Measurements from ENCODE around the gene CLEC1A. TPM values are rescaled to one million over a fixed set of nuclear protein-coding genes. Genes with fewer than 3 reads are reported as not detected.

CLEC1A gene
- total and polyA plus RNA-seq, 5 donors: 3.2 to 4.1 (median 3.3) TPM

DNA sequence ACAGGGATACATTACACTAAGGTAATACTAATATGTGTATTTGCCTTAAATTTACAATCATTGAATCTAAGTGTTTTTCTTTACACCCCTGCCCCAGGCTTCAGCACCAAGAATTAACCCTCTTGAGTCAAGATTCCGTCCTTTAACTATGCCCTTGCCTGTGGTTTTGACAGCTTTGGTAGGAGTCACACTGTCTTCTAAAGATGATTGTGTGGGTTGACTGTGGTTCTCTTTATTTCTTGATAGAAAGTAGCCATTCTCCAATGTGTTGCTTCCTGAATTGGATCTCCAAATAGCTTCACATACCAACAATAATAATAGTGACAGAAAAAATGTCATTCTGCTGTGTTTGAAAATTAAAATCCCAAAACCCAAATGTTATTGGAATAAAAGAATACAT, 27.6 kb upstream of the CLEC1A start:
- 72% methylated on average over 1 of the region's 1 CpG for WGBS

DNA sequence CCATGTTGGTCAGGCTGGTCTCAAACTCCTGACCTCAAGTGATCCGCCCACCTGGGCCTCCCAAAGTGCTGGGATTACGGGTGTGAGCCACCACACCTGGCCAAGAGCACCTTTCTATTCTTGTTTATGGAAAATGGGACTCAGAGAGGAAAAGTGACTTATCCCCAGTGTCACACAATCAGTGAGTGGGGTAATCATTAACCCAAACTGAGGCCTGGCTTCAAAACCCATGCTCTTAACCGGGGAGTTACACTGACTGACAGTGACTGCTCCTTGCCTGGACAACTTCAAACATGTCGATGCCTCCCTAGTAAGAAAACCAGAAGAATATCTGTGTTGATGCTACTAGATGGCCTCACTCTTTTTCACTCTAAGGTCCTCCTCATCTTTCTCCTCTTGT, 23.9 kb upstream of the CLEC1A start:
- WGBS: 84% methylated on average over 4 of the region's 4 CpGs
- H3K27me3 ChIP-seq (ENCODE audit: control insufficient read depth, insufficient read depth): no peaks in the 10 kb centered on the region
- intact Hi-C loops (cut with DNase I): no loop called here
- no peak overlapping the region for H3K4me3 ChIP-seq (ENCODE audit: low read length)
- no peak for DNase-seq
- H3K4me1 ChIP-seq (ENCODE audit: control insufficient read depth, insufficient read depth, low read length): no peaks in the 10 kb centered on the region
- ATAC-seq: no peak
- no peaks in the 10 kb centered on the region for H3K9me3 ChIP-seq (ENCODE audit: control insufficient read depth, low read length)
- H3K27ac ChIP-seq (ENCODE audit: low read length): no peak overlapping the region

More for the DNA sequence above, 27.6 kb upstream of the CLEC1A start:
- no peaks in the 10 kb centered on the region for H3K27me3 ChIP-seq (ENCODE audit: control insufficient read depth, insufficient read depth)
- H3K4me3 ChIP-seq (ENCODE audit: low read length): no peak overlapping the region
- ATAC-seq (no peak), DNase-seq (no peak)
- H3K27ac ChIP-seq (ENCODE audit: low read length): no peak overlapping the region
- no peaks in the 10 kb centered on the region for H3K9me3 ChIP-seq (ENCODE audit: control insufficient read depth, low read length)
- intact Hi-C loops (cut with DNase I): no loop called here
- H3K4me1 ChIP-seq (ENCODE audit: control insufficient read depth, insufficient read depth, low read length): no peaks in the 10 kb centered on the region

DNA sequence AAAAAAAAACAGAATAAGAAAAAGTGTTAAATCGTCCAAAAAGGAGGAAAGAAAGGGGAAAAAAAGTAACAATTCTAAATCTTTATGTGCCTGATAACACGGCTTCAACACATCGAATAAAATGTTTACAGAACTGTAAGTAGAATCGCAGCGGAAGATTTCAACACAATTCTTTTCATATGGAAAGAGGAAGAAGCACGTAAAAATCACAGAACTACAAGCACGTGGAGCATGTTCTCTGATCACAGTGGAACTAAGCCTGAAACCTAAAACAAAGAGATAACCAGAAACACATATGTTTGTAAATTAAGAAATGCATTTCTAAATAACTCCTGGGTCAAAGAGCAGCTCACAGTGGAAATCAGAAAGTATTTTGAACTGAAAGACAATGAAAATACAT, 22.5 kb upstream of the CLEC1A start:
- H3K27ac ChIP-seq (ENCODE audit: low read length): no peak overlapping the region

DNA sequence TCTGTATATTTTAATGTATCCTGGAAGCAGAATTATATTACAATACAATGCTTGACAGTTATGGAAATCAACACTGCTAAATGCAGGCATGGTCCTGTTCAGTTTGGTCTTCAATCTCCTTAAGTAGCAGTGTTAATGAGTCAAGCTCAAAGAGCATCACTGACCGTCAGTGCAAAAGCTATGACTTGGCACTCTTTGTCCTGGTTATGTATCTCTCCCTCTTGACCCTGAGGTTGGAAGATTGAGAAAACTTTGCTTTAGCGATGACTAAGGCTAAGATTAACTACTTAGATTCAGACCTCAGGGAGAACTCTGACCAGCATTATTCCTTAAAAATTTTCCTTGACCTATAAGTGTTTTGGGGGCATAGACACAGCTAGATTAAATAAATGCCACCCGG, 20.3 kb upstream of the CLEC1A start:
- Histone ChIP-seq H3K4me3 (ENCODE audit: low read length) (no peak overlapping the region), H3K4me1 (ENCODE audit: control insufficient read depth, insufficient read depth, low read length) (no peaks in the 10 kb centered on the region), H3K27me3 (ENCODE audit: control insufficient read depth, insufficient read depth) (no peaks in the 10 kb centered on the region), H3K27ac (ENCODE audit: low read length) (no peak overlapping the region), H3K9me3 (ENCODE audit: control insufficient read depth, low read length) (no peaks in the 10 kb centered on the region)
- intact Hi-C loops (cut with DNase I): no loop called here
- ATAC-seq: no peak
- WGBS: 69% methylated on average over 3 of the region's 3 CpGs
- no peak for DNase-seq

More for the DNA sequence above, 22.5 kb upstream of the CLEC1A start:
- WGBS: 62% methylated on average over 7 of the region's 7 CpGs
- intact Hi-C loops (cut with DNase I): no loop called here
- ATAC-seq (no peak), DNase-seq (no peak)
- Histone ChIP-seq H3K27me3 (ENCODE audit: control insufficient read depth, insufficient read depth) (no peaks in the 10 kb centered on the region), H3K4me1 (ENCODE audit: control insufficient read depth, insufficient read depth, low read length) (no peaks in the 10 kb centered on the region), H3K9me3 (ENCODE audit: control insufficient read depth, low read length) (no peaks in the 10 kb centered on the region), H3K4me3 (ENCODE audit: low read length) (no peak overlapping the region)

DNA sequence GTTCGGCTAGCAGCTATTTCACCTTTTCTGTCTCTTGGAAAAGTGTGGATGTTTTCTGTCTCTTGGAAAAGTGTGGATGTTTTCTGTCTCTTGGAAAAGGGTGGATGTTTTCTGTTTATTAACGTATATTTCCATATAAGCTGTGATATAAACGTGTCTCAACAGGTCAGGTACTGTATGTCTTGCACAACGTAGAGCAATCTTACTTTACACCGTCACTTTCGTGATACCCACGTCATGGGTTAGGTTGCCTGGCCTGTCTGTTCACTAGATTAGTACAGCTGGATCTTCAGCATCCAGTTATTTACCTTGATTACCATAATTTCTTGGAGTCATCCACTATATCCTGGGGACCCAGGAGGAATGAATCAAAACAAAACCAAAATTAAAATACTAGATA, 17.1 kb upstream of the CLEC1A start:
- H3K9me3 ChIP-seq (ENCODE audit: control insufficient read depth, low read length): no peaks in the 10 kb centered on the region
- 92% methylated on average over 7 of the region's 7 CpGs for WGBS
- H3K4me3 ChIP-seq (ENCODE audit: low read length): no peak overlapping the region
- DNase-seq (no peak), ATAC-seq (no peak)
- intact Hi-C loops (cut with DNase I): no loop called here
- no peaks in the 10 kb centered on the region for H3K4me1 ChIP-seq (ENCODE audit: control insufficient read depth, insufficient read depth, low read length)
- H3K27ac ChIP-seq (ENCODE audit: low read length): no peak overlapping the region
- no peaks in the 10 kb centered on the region for H3K27me3 ChIP-seq (ENCODE audit: control insufficient read depth, insufficient read depth)

DNA sequence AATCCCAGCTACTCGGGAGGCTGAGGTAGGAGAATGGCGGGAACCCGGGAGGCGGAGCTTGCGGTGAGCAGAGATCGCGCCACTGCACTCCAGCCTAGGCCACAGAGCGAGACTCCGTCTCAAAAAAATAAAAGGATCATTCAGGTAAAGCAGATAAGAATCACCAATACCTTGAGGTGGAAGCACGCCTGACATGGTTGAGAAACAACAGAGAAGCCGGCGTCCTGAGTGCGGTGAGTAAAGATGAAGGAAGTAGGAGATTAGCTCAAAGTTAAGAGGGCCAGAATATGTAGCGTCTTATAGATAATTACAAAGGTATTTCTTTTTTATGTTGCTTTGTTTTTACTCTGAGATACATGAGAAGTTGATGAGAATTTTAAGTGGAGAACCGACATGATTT, 16.5 kb upstream of the CLEC1A start:
- H3K4me3 ChIP-seq (ENCODE audit: low read length): no peak overlapping the region
- intact Hi-C loops (cut with DNase I): no loop called here
- H3K27ac ChIP-seq (ENCODE audit: low read length): no peak overlapping the region
- WGBS: 93% methylated on average over 15 of the region's 15 CpGs
- H3K4me1 ChIP-seq (ENCODE audit: control insufficient read depth, insufficient read depth, low read length): no peaks in the 10 kb centered on the region
- ATAC-seq: no peak
- DNase-seq: no peak
- no peaks in the 10 kb centered on the region for H3K9me3 ChIP-seq (ENCODE audit: control insufficient read depth, low read length)
- H3K27me3 ChIP-seq (ENCODE audit: control insufficient read depth, insufficient read depth): no peaks in the 10 kb centered on the region

DNA sequence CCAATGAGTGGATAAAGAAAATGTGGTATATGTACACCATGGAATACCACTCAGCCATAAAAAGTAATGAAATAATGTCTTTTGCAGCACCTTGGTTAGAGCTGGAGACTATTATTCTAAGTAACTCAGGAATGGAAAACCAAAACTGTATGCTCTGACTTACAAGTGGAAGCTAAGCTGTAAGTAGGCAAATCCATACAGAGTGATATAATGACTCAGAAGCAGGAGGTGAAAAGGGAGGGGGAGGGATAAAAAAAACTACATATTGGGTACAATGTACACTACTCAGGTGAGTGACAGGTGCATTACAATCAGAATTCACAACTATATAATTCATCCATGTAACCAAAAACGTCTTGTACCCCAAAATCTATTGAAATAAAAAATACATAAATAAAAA, 15.1 kb upstream of the CLEC1A start:
- Histone ChIP-seq H3K27me3 (ENCODE audit: control insufficient read depth, insufficient read depth) (no peaks in the 10 kb centered on the region), H3K4me1 (ENCODE audit: control insufficient read depth, insufficient read depth, low read length) (no peaks in the 10 kb centered on the region), H3K9me3 (ENCODE audit: control insufficient read depth, low read length) (no peaks in the 10 kb centered on the region), H3K27ac (ENCODE audit: low read length) (no peak overlapping the region), H3K4me3 (ENCODE audit: low read length) (no peak overlapping the region)
- intact Hi-C loops (cut with DNase I): no loop called here
- no peak for DNase-seq
- WGBS: 59% methylated on average over 1 of the region's 1 CpG
- ATAC-seq: no peak

DNA sequence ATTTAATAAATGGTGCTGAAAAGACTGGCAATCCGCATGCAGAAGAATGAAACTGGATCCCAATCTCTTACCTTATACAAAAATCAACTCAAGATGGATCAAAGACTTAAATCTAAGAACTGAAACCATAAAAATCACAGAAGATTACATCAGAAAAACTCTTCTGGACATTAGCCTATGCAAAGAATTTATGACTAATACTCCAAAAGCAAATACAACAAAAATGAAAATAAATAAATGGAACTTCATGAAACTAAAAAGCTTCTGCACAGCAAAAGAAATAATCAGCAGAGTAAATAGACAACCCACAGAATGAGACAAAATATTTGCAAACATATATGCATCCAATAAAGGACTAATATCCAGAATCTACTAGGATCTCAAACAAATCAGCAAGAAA, 14.3 kb upstream of the CLEC1A start:
- Histone ChIP-seq H3K4me1 (ENCODE audit: control insufficient read depth, insufficient read depth, low read length) (no peaks in the 10 kb centered on the region), H3K9me3 (ENCODE audit: control insufficient read depth, low read length) (no peaks in the 10 kb centered on the region), H3K4me3 (ENCODE audit: low read length) (no peak overlapping the region), H3K27ac (ENCODE audit: low read length) (no peak overlapping the region), H3K27me3 (ENCODE audit: control insufficient read depth, insufficient read depth) (no peaks in the 10 kb centered on the region)
- DNase-seq (no peak), ATAC-seq (no peak)
- intact Hi-C loops (cut with DNase I): no loop called here
- WGBS: 94% methylated on average over 1 of the region's 1 CpG

DNA sequence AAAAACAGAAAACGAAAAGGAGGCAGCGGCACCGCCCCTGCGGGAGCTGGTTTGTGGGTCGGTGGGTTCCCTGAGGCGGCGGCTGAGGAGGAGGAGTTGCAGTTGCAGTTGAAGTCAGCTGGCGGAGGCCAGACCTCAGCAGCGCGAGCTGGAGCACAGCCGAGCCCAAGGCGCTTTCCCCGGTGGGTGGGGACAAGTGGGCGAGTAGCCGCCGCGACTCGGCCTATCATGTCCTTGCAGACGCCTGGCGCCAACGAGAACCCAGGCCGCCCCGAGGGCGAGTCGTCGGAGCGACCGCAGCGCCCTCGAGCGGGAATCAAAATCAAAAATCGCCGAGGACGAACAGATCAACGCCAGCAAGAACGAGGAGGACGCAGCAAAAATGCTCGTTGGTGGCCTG, 12.7 kb upstream of the CLEC1A start:
- Histone ChIP-seq H3K9me3 (ENCODE audit: control insufficient read depth, low read length) (no peaks in the 10 kb centered on the region), H3K27me3 (ENCODE audit: control insufficient read depth, insufficient read depth) (no peaks in the 10 kb centered on the region), H3K27ac (ENCODE audit: low read length) (no peak overlapping the region), H3K4me3 (ENCODE audit: low read length) (no peak overlapping the region), H3K4me1 (ENCODE audit: control insufficient read depth, insufficient read depth, low read length) (no peaks in the 10 kb centered on the region)
- 87% methylated on average over 38 of the region's 38 CpGs for WGBS
- intact Hi-C loops (cut with DNase I): no loop called here
- DNase-seq: peak in 2 of 3 donors; percentile 63 to 74
- no peak for ATAC-seq

DNA sequence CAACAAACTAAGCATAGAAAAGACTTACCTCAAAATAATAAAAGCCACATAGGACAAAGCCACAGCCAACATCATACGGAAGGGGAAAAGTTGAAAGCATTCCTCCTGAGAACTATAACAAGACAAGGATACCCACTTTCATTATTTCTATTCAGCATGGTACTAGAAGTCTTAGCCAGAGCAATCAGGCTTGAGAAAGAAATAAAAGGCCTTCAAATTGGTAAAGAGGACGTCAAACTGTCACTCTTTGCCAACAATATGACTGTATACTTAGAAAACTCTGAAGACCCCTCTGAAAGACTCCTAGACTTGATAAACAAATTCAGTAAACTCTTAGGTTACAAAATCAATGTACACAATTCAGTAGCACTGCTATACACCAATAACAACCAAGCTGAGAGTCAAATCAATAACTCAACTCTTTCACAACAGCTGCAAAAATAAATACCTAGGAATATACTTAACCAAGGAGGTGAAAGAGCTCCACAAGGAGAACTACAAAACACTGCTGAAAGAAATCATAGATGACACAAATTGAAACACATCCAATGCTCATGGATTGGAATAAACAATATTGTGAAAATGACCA, 11.6 kb upstream of the CLEC1A start:
- Histone ChIP-seq H3K4me1 (ENCODE audit: control insufficient read depth, insufficient read depth, low read length) (no peaks in the 10 kb centered on the region), H3K27me3 (ENCODE audit: control insufficient read depth, insufficient read depth) (no peaks in the 10 kb centered on the region), H3K27ac (ENCODE audit: low read length) (no peak overlapping the region), H3K4me3 (ENCODE audit: low read length) (no peak overlapping the region), H3K9me3 (ENCODE audit: control insufficient read depth, low read length) (no peaks in the 10 kb centered on the region)
- WGBS: 95% methylated on average over 2 of the region's 2 CpGs
- intact Hi-C loops (cut with DNase I): no loop called here
- no peak for DNase-seq
- no peak for ATAC-seq

DNA sequence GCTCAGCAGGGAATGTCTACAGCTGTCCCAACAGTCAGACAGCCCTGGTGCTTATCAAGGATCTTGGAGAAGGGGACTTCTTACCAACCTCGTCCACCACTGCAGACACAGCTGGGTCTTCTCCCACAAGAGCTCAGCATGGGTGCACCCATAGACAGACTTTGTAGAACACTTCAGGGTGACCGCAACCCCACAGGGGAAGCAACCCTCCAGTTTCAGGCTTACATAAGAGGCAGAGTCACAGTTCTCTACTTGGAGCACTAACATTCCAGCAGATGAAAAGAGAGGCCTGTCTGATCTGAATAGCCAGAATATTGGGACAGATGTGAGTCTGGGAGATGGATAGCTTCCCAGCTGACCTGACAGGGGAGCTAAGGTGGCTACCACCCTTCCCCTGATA, 3.5 kb upstream of the CLEC1A start:
- ATAC-seq: no peak
- Histone ChIP-seq H3K4me1 (ENCODE audit: control insufficient read depth, insufficient read depth, low read length) (peaks cover 6% of the 10 kb centered on the region), H3K27me3 (ENCODE audit: control insufficient read depth, insufficient read depth) (no peaks in the 10 kb centered on the region), H3K4me3 (ENCODE audit: low read length) (no peak overlapping the region), H3K9me3 (ENCODE audit: control insufficient read depth, low read length) (no peaks in the 10 kb centered on the region), H3K27ac (ENCODE audit: low read length) (no peak overlapping the region)
- DNase-seq: no peak
- intact Hi-C loops (cut with DNase I): no loop called here
- WGBS: 64% methylated on average over 2 of the region's 2 CpGs

DNA sequence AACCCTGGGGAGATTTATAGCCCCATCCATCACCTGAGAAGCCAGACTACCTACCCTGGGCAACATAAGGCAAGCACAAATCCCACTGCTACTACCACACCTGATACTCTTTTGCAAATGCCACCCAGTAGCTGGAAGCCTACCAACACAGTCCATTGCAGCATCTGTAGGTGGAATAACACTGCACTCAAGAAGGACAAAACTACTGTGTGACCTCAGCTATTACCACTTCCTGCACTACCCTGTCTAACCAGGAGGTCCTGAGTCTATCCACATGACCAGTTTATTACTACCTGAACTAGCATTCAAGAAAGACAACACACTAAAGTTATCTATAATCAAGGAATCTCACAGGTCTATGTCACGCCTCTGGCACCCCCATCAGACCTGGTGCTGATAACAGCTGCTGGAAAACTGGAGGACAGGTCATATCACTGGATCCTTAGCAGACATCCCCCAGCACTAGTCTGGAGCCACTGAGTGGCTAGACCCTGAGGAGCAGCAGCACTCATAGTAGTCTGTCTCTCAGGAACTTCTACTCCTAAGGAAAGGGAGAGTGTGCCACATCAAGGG, 2.9 kb upstream of the CLEC1A start:
- Histone ChIP-seq H3K4me1 (ENCODE audit: control insufficient read depth, insufficient read depth, low read length) (peaks cover 6% of the 10 kb centered on the region), H3K9me3 (ENCODE audit: control insufficient read depth, low read length) (no peaks in the 10 kb centered on the region), H3K27ac (ENCODE audit: low read length) (no peak overlapping the region), H3K4me3 (ENCODE audit: low read length) (no peak overlapping the region), H3K27me3 (ENCODE audit: control insufficient read depth, insufficient read depth) (no peaks in the 10 kb centered on the region)
- DNase-seq: no peak
- intact Hi-C loops (cut with DNase I): no loop called here
- peak in 1 of 2 donors; percentile 10 for ATAC-seq
- 90% methylated on average over 1 of the region's 1 CpG for WGBS
